OCI-LY7 (cell line): ENCODE data around the gene CLDN19. TPM values are rescaled to one million over a fixed set of nuclear protein-coding genes. Genes with fewer than 3 reads are reported as not detected.
"Not testable (repeated sequence)": the region's sequence is repeated elsewhere in the genome, so short reads cannot be mapped to it uniquely, and the experiment has no call there.

Experiments used
- BruUV-seq: library from RNA; stranded (reverse); fragments of 400-500 nt; replicated peaks from 2 replicates; lab custom pipeline; 2021; lab: Mats Ljungman, UMichigan
- CTCF ChIA-PET: fragments of 300-600 bp; sonication (Branson Sonifier 250); formaldehyde crosslinking; loops from one replicate; lab custom pipeline; 2022; ENCODE audit warnings: antibody characterized with exemption; ENCODE audit not compliant: unreplicated experiment; lab: Charles Lee
- POLR2A ChIA-PET: fragments of 300-600 bp; sonication (Branson Sonifier 250); formaldehyde crosslinking; loops from one replicate; lab custom pipeline; 2022; ENCODE audit warnings: antibody characterized with exemption; lab: Charles Lee
- DNase-seq: peaks from one replicate; pipeline ENCODE4 v3.0.0-alpha.2; 2015; ENCODE audit warnings: low spot score
- H2AFZ ChIP-seq: fragments of 200-600 bp; sonication (generic), shearing (Covaris generic); 2 replicates; pipeline ENCODE4 v1.6.1; 2014; ENCODE audit warnings: mild to moderate bottlenecking, antibody characterized with exemption, low read length, moderate library complexity
- H3K27ac ChIP-seq: fragments of 200-600 bp; sonication (generic); 2 replicates; pipeline ENCODE4 v1.5.1; 2014; ENCODE audit warnings: mixed run types, low read depth, mild to moderate bottlenecking, moderate library complexity, low read length, inconsistent platforms; ENCODE audit not compliant: poor library complexity, severe bottlenecking
- H3K36me3 ChIP-seq: fragments of 200-600 bp; sonication (generic); 2 replicates; pipeline ENCODE4 v1.6.1; 2014; ENCODE audit warnings: mild to moderate bottlenecking, antibody characterized with exemption, low read length, moderate library complexity, mixed read lengths; ENCODE audit not compliant: insufficient read depth
- H3K4me1 ChIP-seq: fragments of 200-600 bp; sonication (generic); 2 replicates; pipeline ENCODE4 v1.5.1; 2014; ENCODE audit warnings: mild to moderate bottlenecking, low read length; ENCODE audit not compliant: insufficient read depth, poor library complexity, severe bottlenecking
- H3K4me2 ChIP-seq: fragments of 200-600 bp; sonication (generic); 2 replicates; pipeline ENCODE4 v1.6.1; 2014; ENCODE audit warnings: mild to moderate bottlenecking, low read length
- H3K4me3 ChIP-seq: fragments of 200-600 bp; sonication (generic); 2 replicates; pipeline ENCODE4 v1.5.1; 2014; ENCODE audit warnings: mild to moderate bottlenecking, low read depth, low read length; ENCODE audit not compliant: poor library complexity, severe bottlenecking
- H3K79me2 ChIP-seq: fragments of 200-600 bp; sonication (generic); 2 replicates; pipeline ENCODE4 v1.6.1; 2016; ENCODE audit warnings: low read depth, mild to moderate bottlenecking, low read length, moderate library complexity, mixed read lengths; ENCODE audit not compliant: insufficient read depth
- H3K9me2 ChIP-seq: fragments of 200-600 bp; sonication (generic); 2 replicates; pipeline ENCODE4 v1.6.1; 2016; ENCODE audit warnings: mild to moderate bottlenecking, low read length, mixed read lengths; ENCODE audit not compliant: insufficient read depth
- H3K9me3 ChIP-seq: fragments of 200-600 bp; sonication (generic); 2 replicates; pipeline ENCODE4 v1.6.1; 2014; ENCODE audit warnings: mild to moderate bottlenecking, mixed run types, low read length, mixed read lengths
- H4K20me1 ChIP-seq: fragments of 200-600 bp; sonication (generic); 2 replicates; pipeline ENCODE4 v1.6.1; 2014; ENCODE audit warnings: mild to moderate bottlenecking, antibody characterized with exemption, low read length, moderate library complexity, mixed read lengths; ENCODE audit not compliant: insufficient read depth
- EZH2phosphoT487 ChIP-seq: fragments of 200-600 bp; sonication (generic); IDR thresholded peaks from 2 replicates; pipeline ENCODE4 v1.6.1; 2018; ENCODE audit warnings: low read depth, borderline replicate concordance, mild to moderate bottlenecking, mixed run types, antibody characterized with exemption, low read length, moderate library complexity, mixed read lengths
- intact Hi-C: fragments of 100-400 bp; cut with micrococcal nuclease; formaldehyde crosslinking; loops from one replicate; pipeline ENCODE4 v1.10.0; 2022; ENCODE audit not compliant: unreplicated experiment
- total RNA-seq, 2 experiments: library from RNA; depleted of rRNA in 1 of 2; stranded (reverse); fragments of >200 nt in 1 of 2; shearing (Covaris generic) in 1 of 2; gene quantifications; 2 replicates each; pipeline ENCODE4 v1.2.3, GENCODE V29; 2014 to 2022
- TF ChIP-seq, protein P1 (sequence below): fragments of 200-600 bp; sonication (generic); conservative IDR thresholded peaks from 2 replicates; pipeline ENCODE4 v1.5.1; 2014; ENCODE audit warnings: mild to moderate bottlenecking, antibody characterized with exemption, low read length, moderate library complexity, mixed read lengths

Gene CLDN19
- total RNA-seq, 2 experiments from 2014 or later, result not detected

DNA sequence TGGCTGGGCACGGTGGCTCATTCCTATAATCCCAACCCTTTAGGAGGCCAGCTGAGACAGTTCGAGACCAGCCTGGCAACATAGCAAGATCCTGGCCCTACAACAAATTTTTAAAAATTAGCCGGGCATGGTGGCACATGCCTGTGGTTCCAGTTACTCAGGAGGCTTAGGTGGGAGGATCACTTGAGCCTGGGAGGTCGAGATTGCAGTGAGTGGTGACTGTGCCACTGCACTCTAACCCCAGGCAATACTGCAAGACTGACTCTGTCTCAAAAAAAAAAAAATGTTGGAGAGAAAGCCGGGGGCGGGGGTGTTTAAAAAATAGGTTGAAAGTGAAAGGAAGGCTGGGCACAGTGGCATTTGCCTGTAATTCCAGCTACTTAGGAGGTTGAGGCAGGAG, 16.5 kb downstream of the CLDN19 start:
- Histone ChIP-seq H3K36me3 (peaks cover 7% of the 10 kb centered on the region), H3K9me3 (no peaks in the 10 kb centered on the region), H2AFZ (no peak overlapping the region), H3K27ac (no peak overlapping the region), H3K4me2 (no peak overlapping the region), H4K20me1 (no peaks in the 10 kb centered on the region), H3K4me1 (no peaks in the 10 kb centered on the region), H3K9me2 (no peaks in the 10 kb centered on the region), H3K4me3 (no peak overlapping the region), H3K79me2 (no peaks in the 10 kb centered on the region)
- TF ChIP-seq, protein P1, sequence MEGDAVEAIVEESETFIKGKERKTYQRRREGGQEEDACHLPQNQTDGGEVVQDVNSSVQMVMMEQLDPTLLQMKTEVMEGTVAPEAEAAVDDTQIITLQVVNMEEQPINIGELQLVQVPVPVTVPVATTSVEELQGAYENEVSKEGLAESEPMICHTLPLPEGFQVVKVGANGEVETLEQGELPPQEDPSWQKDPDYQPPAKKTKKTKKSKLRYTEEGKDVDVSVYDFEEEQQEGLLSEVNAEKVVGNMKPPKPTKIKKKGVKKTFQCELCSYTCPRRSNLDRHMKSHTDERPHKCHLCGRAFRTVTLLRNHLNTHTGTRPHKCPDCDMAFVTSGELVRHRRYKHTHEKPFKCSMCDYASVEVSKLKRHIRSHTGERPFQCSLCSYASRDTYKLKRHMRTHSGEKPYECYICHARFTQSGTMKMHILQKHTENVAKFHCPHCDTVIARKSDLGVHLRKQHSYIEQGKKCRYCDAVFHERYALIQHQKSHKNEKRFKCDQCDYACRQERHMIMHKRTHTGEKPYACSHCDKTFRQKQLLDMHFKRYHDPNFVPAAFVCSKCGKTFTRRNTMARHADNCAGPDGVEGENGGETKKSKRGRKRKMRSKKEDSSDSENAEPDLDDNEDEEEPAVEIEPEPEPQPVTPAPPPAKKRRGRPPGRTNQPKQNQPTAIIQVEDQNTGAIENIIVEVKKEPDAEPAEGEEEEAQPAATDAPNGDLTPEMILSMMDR, result no peak
- no TSS peak for BruUV-seq
- intact Hi-C loops, result no loop called here
- POLR2A ChIA-PET, result interaction anchor here (0.6 to 0.7 kb wide), 2 partner anchors 11 to 55 kb away, joined by 3 read pairs; no protein-coding TSS in a partner anchor
- no peak for DNase-seq
- CTCF ChIA-PET, result no interaction called here

DNA sequence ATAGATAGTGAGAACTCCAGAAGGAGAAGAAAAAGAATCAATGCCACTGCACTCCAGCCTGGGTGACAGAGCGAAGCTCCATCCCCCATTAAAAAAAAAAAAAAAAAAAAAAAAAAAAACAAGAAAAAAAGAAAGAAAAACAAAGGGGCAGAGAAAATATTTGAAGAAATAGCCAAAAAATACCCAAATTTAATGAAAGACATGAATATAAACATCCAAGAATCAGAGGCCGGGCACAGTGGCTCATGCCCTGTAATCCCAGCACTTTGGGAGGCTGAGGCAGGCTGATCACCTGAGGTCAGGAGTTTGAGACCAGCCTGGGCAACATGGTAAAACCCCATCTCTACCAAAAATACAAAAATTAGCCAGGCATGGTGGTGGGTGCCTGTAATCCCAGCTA, 17.6 kb downstream of the CLDN19 start:
- H3K9me2 ChIP-seq, H3K79me2 ChIP-seq, H4K20me1 ChIP-seq, H3K9me3 ChIP-seq, H3K4me1 ChIP-seq, DNase-seq, H3K27ac ChIP-seq, H3K4me3 ChIP-seq, H2AFZ ChIP-seq, BruUV-seq, intact Hi-C loops, H3K4me2 ChIP-seq: not testable (repeated sequence)
- POLR2A ChIA-PET, result interaction anchor here (0.6 to 1.0 kb wide), 3 partner anchors 9 to 198 kb away, joined by 3 read pairs; no protein-coding TSS in a partner anchor
- CTCF ChIA-PET, result interaction anchor here (0.6 kb wide), 1 partner anchor 22 kb away, joined by 3 read pairs; no protein-coding TSS in a partner anchor
- peaks cover 18% of the 10 kb centered on the region for H3K36me3 ChIP-seq

DNA sequence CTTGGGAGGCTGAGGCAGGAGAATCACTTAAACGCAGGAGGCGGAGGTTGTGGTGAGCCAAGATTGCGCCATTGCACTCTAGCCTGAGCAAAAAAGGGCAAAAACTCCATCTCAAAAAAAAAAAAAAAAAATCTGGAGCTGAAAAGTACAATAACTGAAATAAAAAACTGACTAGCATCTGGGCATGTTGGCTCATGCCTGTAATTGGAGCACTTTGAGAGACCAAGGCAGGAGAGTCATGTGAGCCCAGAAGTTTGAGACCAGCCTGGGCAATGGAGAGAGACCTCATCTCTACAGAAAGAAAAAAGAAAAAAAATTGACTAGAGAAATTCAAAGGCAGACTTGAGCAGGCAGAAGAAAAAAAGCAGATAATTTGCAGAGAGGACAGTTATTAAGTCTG, 18.1 kb downstream of the CLDN19 start:
- Histone ChIP-seq H4K20me1 (no peaks in the 10 kb centered on the region), H3K9me3 (no peaks in the 10 kb centered on the region), H3K4me1 (no peaks in the 10 kb centered on the region), H3K27ac (no peak overlapping the region), H3K4me2 (no peak overlapping the region), H3K4me3 (no peak overlapping the region), H3K9me2 (no peaks in the 10 kb centered on the region), H3K36me3 (peaks cover 23% of the 10 kb centered on the region), H3K79me2 (no peaks in the 10 kb centered on the region), H2AFZ (no peak overlapping the region)
- ChIA-PET POLR2A (interaction anchor here (0.6 kb wide), 1 partner anchor 197 kb away, joined by 3 read pairs; no protein-coding TSS in a partner anchor), CTCF (no interaction called here)
- no TSS peak for BruUV-seq
- TF ChIP-seq EZH2phosphoT487, result no peak
- TF ChIP-seq, protein P1, result no peak
- DNase-seq, result no peak
- intact Hi-C loops, result no loop called here
